Mucosa of rectum (tissue), 2 donors: ENCODE data around the gene COPA.
A peak's percentile ranks its signal among the peaks of the same experiment; 100 is the strongest.
"Not testable (repeated sequence)": the region's sequence is repeated elsewhere in the genome, so short reads cannot be mapped to it uniquely, and the experiment has no call there.

Source experiments
- H3K27ac ChIP-seq, 2 donors: one replicate each; pipeline ENCODE4 v1.7.0; 2013; ENCODE audit warnings: inconsistent platforms in 2 of 2, low read depth in 2 of 2, low read length in 2 of 2
- H3K27me3 ChIP-seq, 2 donors: one replicate each; pipeline ENCODE4 v1.7.0; 2013; ENCODE audit warnings: low read length in 2 of 2; ENCODE audit not compliant: control insufficient read depth in 2 of 2, insufficient read depth in 2 of 2
- H3K36me3 ChIP-seq, 2 donors: one replicate each; pipeline ENCODE4 v1.7.0; 2013; ENCODE audit warnings: low read length in 2 of 2; ENCODE audit not compliant: control insufficient read depth in 2 of 2, insufficient read depth in 2 of 2
- H3K4me1 ChIP-seq, 2 donors: one replicate each; pipeline ENCODE4 v1.7.0; 2013; ENCODE audit warnings: low read length in 2 of 2, mild to moderate bottlenecking in 1 of 2; ENCODE audit not compliant: control insufficient read depth in 2 of 2, insufficient read depth in 2 of 2
- H3K4me3 ChIP-seq, 2 donors: one replicate each; pipeline ENCODE4 v1.7.0; 2013; ENCODE audit warnings: low read length in 2 of 2
- H3K9ac ChIP-seq, 2 donors: one replicate each; pipeline ENCODE4 v1.7.0; 2013; ENCODE audit warnings: low read length in 2 of 2, low read depth in 1 of 2, mild to moderate bottlenecking in 1 of 2
- H3K9me3 ChIP-seq, 2 donors: one replicate each; pipeline ENCODE4 v1.7.0; 2013; ENCODE audit warnings: low read length in 2 of 2; ENCODE audit not compliant: control insufficient read depth in 2 of 2
- donor health status: healthy.
- donor health status: Normal muscosa, but diverticular disease.

COPA gene

DNA sequence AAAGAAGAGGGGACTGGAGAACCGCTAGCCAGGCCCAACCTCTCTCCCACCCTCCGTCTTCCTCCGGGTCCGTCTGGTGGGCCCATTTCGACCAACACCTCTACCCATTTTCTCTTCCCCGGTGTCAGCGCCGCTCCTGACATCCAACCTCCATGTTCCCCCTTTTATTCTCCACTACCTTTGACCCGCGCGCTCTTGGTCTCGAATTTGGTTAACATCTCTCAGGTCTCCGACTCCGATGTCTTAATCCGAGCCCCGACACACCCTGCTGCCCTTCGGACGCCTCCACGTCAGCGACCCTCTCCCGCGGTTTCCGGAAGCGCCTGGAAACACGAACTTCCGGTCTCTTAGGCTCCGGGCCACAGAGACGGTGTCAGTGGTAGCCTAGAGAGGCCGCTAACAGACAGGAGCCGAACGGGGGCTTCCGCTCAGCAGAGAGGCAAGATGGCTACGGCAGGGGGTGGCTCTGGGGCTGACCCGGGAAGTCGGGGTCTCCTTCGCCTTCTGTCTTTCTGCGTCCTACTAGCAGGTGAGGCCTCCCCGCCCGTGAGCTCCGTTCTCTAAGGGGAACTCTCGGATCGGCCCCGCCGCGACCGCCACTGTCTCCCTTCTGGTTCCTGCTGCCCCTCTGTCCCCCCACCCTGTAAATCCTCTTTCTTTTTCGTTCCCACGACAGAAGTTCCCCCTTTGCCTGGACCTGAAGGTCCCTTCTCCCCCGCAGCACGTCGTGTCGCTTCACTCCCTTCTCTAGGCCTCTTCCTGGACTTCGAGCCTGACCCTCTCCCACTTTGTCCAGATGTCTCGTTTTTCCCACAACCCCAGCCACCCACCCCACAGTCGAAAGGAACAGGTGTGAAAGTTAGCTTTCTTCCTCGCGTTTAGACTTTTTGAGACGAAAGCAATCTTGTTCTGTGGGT is at the start of gene COPA, which contains the start of gene NCSTN:
TSS of gene COPA (minus strand) at position 298 of the 917 bp plus-strand sequence. CDS start at position 218, 80 bp downstream.
TSS of gene NCSTN (plus strand) at position 431 of the 917 bp plus-strand sequence. CDS start at position 445, 14 bp downstream.
- peaks cover 23 to 29% of the 10 kb centered on the region in 2 donors for H3K4me1 ChIP-seq
- peak within 1 kb of the TSS; percentile 97 to 99 for H3K9ac ChIP-seq
- H3K36me3 ChIP-seq: peaks cover 35 to 39% of the 10 kb centered on the region in 2 donors
- no peaks in the 10 kb centered on the region for H3K9me3 ChIP-seq
- no peaks in the 10 kb centered on the region for H3K27me3 ChIP-seq
- peak within 1 kb of the TSS; percentile 92 to 99 for H3K4me3 ChIP-seq
- H3K27ac ChIP-seq: peak within 1 kb of the TSS; percentile 87 to 91

DNA sequence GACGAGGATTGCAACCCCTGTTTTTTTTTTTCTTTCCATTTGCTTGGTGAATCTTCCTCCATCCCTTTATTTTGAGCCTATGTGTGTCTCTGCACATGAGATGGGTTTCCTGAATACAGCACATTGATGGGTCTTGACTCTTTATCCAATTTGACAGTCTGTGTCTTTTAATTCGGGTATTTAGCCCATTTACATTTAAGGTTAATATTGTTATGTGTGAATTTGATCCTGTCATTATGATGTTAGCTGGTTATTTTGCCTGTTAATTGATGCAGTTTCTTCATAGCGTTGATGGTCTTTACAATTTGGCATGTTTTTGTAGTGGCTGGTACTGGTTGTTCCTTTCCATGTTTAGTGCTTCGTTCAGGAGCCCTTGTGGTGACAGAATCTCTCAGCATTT is 45.4 kb upstream of the COPA start:
- not testable (repeated sequence) for H3K9me3 ChIP-seq, H3K27me3 ChIP-seq, H3K36me3 ChIP-seq, H3K9ac ChIP-seq, H3K4me1 ChIP-seq, H3K4me3 ChIP-seq, H3K27ac ChIP-seq

DNA sequence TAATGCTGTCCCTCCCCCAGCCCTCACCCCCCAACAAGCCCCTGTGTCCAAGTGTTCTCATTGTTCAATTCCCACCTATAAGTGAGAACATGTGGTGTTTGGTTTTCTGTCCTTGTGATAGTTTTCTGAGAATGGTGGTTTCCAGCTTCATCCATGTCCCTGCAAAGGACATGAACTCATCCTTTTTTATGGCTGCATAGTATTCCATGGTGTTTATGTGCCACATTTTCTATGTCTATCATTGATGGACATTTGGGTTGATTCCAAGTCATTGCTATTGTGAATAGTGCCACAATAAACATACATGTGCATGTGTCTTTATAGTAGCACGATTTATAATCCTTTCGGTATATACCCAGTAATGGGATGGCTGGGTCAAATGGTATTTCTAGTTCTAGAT is 41.8 kb upstream of the COPA start:
- not testable (repeated sequence) for H3K27ac ChIP-seq, H3K9me3 ChIP-seq, H3K27me3 ChIP-seq, H3K36me3 ChIP-seq, H3K4me3 ChIP-seq, H3K4me1 ChIP-seq, H3K9ac ChIP-seq

DNA sequence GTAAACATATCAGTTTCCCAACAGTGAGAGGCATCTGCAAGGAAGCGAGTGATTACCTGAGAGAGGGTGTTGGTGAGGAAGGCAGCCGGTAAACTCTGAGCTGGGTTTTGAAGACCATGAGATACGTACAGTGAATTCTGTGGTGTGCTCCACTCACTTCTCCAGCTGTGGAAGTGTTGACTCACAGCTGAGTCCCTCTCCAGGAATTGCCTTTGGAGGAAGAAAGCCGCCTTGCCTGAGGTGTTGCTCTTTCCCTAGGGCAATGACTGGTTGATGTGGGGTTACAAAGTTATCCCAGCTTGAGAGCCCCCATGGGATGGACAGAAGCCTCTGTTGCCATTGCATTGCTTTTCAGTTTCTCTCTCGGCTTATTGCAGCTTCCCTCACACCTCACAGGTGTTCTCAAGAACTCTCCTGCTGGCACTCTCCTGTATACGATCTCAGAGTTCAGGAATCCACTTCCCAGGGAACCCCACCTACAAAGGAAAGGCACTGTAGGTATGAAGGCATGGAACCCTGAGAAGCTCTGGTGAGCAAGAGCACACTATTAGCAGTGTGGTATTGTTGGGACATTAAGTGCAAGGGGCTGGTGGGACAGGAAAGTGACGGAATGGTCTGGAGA is 34.6 kb upstream of the COPA start:
- no peaks in the 10 kb centered on the region for H3K9me3 ChIP-seq
- H3K36me3 ChIP-seq: no peaks in the 10 kb centered on the region
- H3K4me1 ChIP-seq: peaks cover 7 to 8% of the 10 kb centered on the region in 2 donors
- H3K4me3 ChIP-seq: no peak overlapping the region
- H3K27me3 ChIP-seq: no peaks in the 10 kb centered on the region
- H3K9ac ChIP-seq: no peak overlapping the region
- no peak overlapping the region for H3K27ac ChIP-seq

DNA sequence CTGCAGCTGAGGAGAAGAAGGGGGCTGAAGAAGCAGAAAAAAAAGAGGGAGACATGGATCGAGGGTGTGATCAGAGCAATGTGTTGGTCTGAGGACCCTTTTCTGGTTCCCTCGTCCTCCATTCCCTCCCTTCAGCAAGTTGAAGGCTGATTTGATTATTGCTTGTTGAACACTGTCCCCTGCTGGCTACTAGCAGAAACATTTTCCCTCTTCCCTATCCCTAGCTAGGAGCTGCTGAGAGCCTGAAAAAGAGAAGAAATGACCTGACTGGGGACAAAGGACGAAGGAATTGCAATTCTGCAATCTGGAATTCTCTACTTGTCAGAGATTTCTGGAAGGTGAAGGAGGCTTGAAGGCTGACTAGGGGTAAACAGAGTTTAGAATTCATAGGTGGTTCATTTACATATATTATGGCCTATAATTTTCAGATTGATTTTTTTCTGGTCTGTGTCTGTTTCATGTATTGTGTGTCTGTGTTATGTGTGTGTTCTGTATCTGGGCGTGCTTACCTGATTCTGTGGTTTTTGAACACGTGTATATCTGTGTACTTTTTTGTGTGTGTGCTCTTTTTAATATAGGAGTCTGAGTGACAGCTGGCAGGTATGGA is 33.6 kb upstream of the COPA start:
- peaks cover 7 to 8% of the 10 kb centered on the region in 2 donors for H3K4me1 ChIP-seq
- no peaks in the 10 kb centered on the region for H3K9me3 ChIP-seq
- H3K4me3 ChIP-seq: no peak overlapping the region
- H3K27ac ChIP-seq: no peak overlapping the region
- H3K27me3 ChIP-seq: no peaks in the 10 kb centered on the region
- no peak overlapping the region for H3K9ac ChIP-seq
- H3K36me3 ChIP-seq: no peaks in the 10 kb centered on the region

DNA sequence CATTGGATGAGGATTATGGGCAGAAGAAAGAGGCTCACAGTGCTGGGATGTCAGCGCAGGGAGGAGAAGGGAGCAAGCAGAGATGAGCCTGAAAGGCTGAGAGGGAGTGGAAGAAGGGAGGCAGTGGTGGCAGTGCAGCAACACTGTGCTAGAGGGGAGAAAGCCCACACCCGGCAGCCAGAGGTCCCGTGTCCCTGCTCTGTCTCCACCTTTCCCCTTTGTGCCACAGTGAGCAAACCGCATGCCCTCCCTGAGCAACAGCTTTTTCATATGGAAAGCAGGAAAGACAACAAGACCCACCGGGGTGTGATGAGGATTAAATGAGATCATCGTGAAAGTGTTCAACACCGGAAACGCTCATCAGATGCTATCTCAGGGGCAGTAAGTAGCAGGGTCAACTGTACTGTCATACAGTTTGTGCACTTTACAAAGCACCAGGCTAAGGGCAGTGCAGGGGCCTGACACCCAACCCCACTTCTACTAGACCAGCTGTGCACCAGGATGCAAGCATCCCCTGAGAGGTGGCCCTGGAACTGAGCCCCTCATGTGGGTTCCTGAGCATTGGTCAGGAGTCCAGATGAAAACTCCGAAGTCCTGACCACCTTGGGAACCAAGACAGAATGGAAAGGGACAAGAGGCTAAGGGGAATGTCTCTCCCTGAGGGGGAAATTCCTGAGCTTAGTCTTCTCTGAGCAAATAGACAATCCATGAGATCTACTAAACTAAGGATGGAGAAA is 32.9 kb upstream of the COPA start:
- Histone ChIP-seq H3K27me3 (no peaks in the 10 kb centered on the region), H3K9me3 (no peaks in the 10 kb centered on the region), H3K27ac (peak overlapping the region; percentile 4 to 25), H3K4me1 (peaks cover 7 to 8% of the 10 kb centered on the region in 2 donors), H3K9ac (no peak overlapping the region), H3K36me3 (no peaks in the 10 kb centered on the region), H3K4me3 (no peak overlapping the region)

DNA sequence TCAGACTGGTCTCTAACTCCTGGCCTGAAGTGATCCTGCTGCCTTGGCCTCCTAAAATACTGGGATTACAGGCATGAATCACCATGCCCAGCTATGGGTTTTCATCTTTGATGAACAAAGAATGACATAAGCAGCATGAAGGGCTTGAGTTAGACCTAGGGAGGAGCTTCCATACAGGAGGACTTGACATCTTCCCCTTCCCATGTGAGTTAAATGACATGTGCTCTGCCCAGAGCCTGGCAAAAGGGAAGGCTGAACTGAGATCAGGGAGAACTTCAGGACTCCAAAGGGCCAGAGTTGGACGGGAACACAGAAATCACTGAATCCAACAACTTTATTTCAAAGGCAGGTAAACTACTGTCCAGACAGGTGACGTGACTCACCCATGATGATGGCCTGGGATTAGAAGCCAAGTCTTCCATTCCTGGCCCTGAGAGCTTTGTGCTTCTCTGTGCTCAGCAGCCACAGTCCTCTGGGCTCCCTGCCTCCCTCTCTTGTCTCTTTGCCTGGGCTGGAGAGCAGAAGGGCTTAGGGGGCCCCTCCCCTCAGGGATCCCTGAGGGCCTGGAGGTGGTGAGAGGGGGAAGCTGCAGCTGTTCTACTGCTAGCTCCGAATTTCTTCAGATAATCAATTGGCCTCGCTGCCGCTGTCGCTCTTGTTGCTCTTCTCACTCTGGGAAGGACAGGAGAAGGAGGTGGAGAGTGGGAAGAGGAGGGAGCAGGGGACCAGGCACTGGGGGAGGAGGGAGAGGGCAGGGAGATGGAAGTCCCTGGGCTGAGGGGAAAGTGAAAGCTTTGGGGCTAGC is 31.5 kb upstream of the COPA start:
- Histone ChIP-seq H3K4me3 (no peak overlapping the region), H3K9ac (no peak overlapping the region), H3K27me3 (no peaks in the 10 kb centered on the region), H3K27ac (no peak overlapping the region), H3K36me3 (no peaks in the 10 kb centered on the region), H3K4me1 (peaks cover 7 to 8% of the 10 kb centered on the region in 2 donors), H3K9me3 (no peaks in the 10 kb centered on the region)

DNA sequence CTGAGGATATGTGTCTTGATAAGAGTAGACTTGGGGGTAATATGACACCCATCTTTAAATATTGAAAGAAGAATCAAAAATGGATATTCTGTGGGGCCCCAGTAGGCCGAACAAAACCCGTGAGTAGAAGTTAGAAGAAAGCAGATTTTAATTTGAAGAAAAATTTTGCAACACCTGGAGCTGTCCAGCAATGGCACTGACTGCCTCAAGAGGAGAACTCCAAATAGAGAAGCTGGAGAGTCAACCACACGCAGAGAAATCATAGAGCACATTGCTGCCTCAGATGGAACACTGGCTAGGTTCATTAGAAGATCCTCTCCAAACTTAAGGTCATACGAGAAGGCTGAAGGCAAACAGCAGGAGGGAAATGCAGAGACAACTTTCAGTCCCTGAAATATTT is 30.6 kb upstream of the COPA start:
- Histone ChIP-seq H3K4me1 (peaks cover 7 to 8% of the 10 kb centered on the region in 2 donors), H3K36me3 (no peaks in the 10 kb centered on the region), H3K9ac (no peak overlapping the region), H3K9me3 (no peaks in the 10 kb centered on the region), H3K27ac (no peak overlapping the region), H3K27me3 (no peaks in the 10 kb centered on the region), H3K4me3 (no peak overlapping the region)

DNA sequence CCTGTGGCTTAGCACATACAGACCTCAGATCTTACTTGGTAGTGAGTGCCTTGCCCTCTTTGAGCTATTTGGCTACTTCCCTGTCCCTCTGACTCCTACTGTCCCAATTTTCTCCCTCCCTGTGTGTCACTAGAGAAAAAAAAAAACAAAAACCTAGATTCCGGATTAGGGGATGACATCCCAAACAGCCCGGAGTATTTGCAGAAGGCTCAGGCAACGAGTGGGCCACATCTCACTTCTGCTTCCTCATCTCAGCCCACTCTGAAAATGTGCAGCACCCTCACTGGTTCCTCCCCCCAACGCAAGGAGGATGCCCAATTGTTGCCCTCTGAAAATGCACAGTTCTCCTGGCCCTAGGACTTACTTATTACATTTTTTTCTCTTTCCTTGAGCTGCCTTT is 28.7 kb upstream of the COPA start:
- H3K9me3 ChIP-seq: no peaks in the 10 kb centered on the region
- H3K4me3 ChIP-seq: no peak overlapping the region
- no peaks in the 10 kb centered on the region for H3K27me3 ChIP-seq
- H3K36me3 ChIP-seq: no peaks in the 10 kb centered on the region
- peaks cover 7 to 8% of the 10 kb centered on the region in 2 donors for H3K4me1 ChIP-seq
- H3K9ac ChIP-seq: no peak overlapping the region
- H3K27ac ChIP-seq: no peak overlapping the region
